Common myeloid progenitor, CD34-positive (primary cell): ENCODE measurements around the gene SLFN12L.
"Not testable (repeated sequence)": the region's sequence is repeated elsewhere in the genome, so short reads cannot be mapped to it uniquely, and the experiment has no call there.

Source experiments
- CTCF ChIA-PET: fragments of 350-600 bp; sonication (Branson Sonifier 250); formaldehyde crosslinking; loops from one replicate; lab custom pipeline; 2021; ENCODE audit warnings: antibody characterized with exemption; lab: Charles Lee
- POLR2A ChIA-PET: fragments of 350-600 bp; sonication (Branson Sonifier 250); formaldehyde crosslinking; loops from one replicate; lab custom pipeline; 2021; ENCODE audit warnings: antibody characterized with exemption; lab: Charles Lee
- DNase-seq, 3 donors: peaks; one replicate each; pipeline versions ENCODE4 v3.0.0 to v3.0.0-alpha.2; 2013
- H3K27ac ChIP-seq, 2 experiments: 1 replicate in 1 of 2; 2 replicates in 1 of 2; pipeline ENCODE4 v1.7.0; 2013; ENCODE audit warnings: inconsistent platforms in 2 of 2, low read length in 2 of 2, mild to moderate bottlenecking in 2 of 2, low read depth in 1 of 2, moderate library complexity in 1 of 2; ENCODE audit not compliant: severe bottlenecking in 2 of 2, insufficient read depth in 1 of 2, poor library complexity in 1 of 2
- H3K27me3 ChIP-seq, 5 experiments: replicated peaks in 2 of 5; 1 replicate in 3 of 5; 2 replicates in 2 of 5; pipeline versions ENCODE4 v1.6.1 to v1.7.0; 2013; ENCODE audit warnings: low read length in 4 of 5, mild to moderate bottlenecking in 2 of 5, moderate library complexity in 2 of 5, inconsistent platforms in 1 of 5; ENCODE audit not compliant: insufficient read depth in 5 of 5, control insufficient read depth in 4 of 5
- H3K36me3 ChIP-seq, 4 experiments: 1 replicate in 2 of 4; 2 replicates in 2 of 4; pipeline versions ENCODE4 v1.6.1 to v1.7.0; 2013; ENCODE audit warnings: low read length in 3 of 4, control low read depth in 1 of 4, mild to moderate bottlenecking in 1 of 4; ENCODE audit not compliant: control insufficient read depth in 4 of 4, insufficient read depth in 4 of 4
- H3K4me1 ChIP-seq, 4 experiments: 1 replicate in 3 of 4; 2 replicates in 1 of 4; pipeline versions ENCODE4 v1.6.1 to v1.7.1; 2013; ENCODE audit warnings: low read length in 3 of 4, mild to moderate bottlenecking in 3 of 4, control low read depth in 1 of 4, inconsistent platforms in 1 of 4, moderate library complexity in 1 of 4; ENCODE audit not compliant: control insufficient read depth in 4 of 4, insufficient read depth in 4 of 4; ENCODE audit errors: control extremely low read depth in 1 of 4
- H3K4me3 ChIP-seq, 7 experiments: 1 replicate in 4 of 7; 2 replicates in 3 of 7; pipeline versions ENCODE4 v1.5.1 to v1.7.0; 2013; ENCODE audit warnings: mild to moderate bottlenecking in 7 of 7, low read length in 6 of 7, moderate library complexity in 6 of 7, inconsistent platforms in 2 of 7, low read depth in 2 of 7, control low read depth in 1 of 7; ENCODE audit not compliant: insufficient read depth in 4 of 7, control insufficient read depth in 1 of 7; ENCODE audit errors: extremely low read depth in 1 of 7
- H3K9me3 ChIP-seq, 5 experiments: 1 replicate in 4 of 5; 2 replicates in 1 of 5; pipeline versions ENCODE4 v1.6.1 to v1.7.1; 2013; ENCODE audit warnings: low read length in 4 of 5, mild to moderate bottlenecking in 2 of 5, inconsistent platforms in 1 of 5, low read depth in 1 of 5, moderate library complexity in 1 of 5; ENCODE audit not compliant: control insufficient read depth in 4 of 5, insufficient read depth in 2 of 5; ENCODE audit errors: control extremely low read depth in 1 of 5
- WGBS: methylation state at CpG from one replicate; pipeline ENCODE4 v1.1.5; 2013; ENCODE audit not compliant: insufficient coverage; 5-methylcytosine and 5-hydroxymethylcytosine counted together

Gene SLFN12L

GRCh38 chr17:35479271-35479670 lies 58.2 kb downstream of the SLFN12L start:
- CTCF ChIA-PET = no interaction called here
- Histone ChIP-seq H3K4me3 (no peak overlapping the region), H3K27ac (no peak overlapping the region), H3K4me1 (no peaks in the 10 kb centered on the region), H3K9me3 (peaks cover 0 to 16% (median 6%) of the 10 kb centered on the region in 5 experiments), H3K27me3 (peaks cover 3 to 54% (median 40%) of the 10 kb centered on the region in 5 experiments), H3K36me3 (no peaks in the 10 kb centered on the region)
- POLR2A ChIA-PET = no interaction called here
- no peak for DNase-seq
- 87% methylated on average over 3 of the region's 5 CpGs for WGBS

GRCh38 chr17:35477248-35477647 lies 60.2 kb downstream of the SLFN12L start:
- DNase-seq = no peak
- no peaks in the 10 kb centered on the region for H3K4me1 ChIP-seq
- H3K36me3 ChIP-seq = no peaks in the 10 kb centered on the region
- ChIA-PET POLR2A (no interaction called here), CTCF (interaction anchor here (0.9 kb wide), 1 partner anchor 11 kb away, joined by 4 read pairs; no protein-coding TSS in a partner anchor)
- H3K9me3 ChIP-seq = peaks cover 0 to 1% (median 0%) of the 10 kb centered on the region in 5 experiments
- peaks cover 3 to 46% (median 36%) of the 10 kb centered on the region in 5 experiments for H3K27me3 ChIP-seq
- WGBS = no CpG with 5 or more reads among the region's 5 CpGs
- H3K27ac ChIP-seq = no peak overlapping the region
- no peak overlapping the region for H3K4me3 ChIP-seq

GRCh38 chr17:35476283-35476820 lies 61.1 kb downstream of the SLFN12L start:
- DNase-seq = no peak
- Histone ChIP-seq H3K4me3 (no peak overlapping the region), H3K27me3 (peaks cover 3 to 46% (median 36%) of the 10 kb centered on the region in 5 experiments), H3K4me1 (no peaks in the 10 kb centered on the region), H3K9me3 (peaks cover 0 to 1% (median 0%) of the 10 kb centered on the region in 5 experiments), H3K36me3 (no peaks in the 10 kb centered on the region), H3K27ac (no peak overlapping the region)
- ChIA-PET CTCF (interaction anchor here (0.9 to 1.0 kb wide), 2 partner anchors 15 to 23 kb away, joined by 3 read pairs; no protein-coding TSS in a partner anchor), POLR2A (no interaction called here)
- WGBS = 100% methylated on average over 1 of the region's 2 CpGs

GRCh38 chr17:35468475-35468874 lies 69.0 kb downstream of the SLFN12L start:
- no peak for DNase-seq
- CTCF ChIA-PET = no interaction called here
- no CpG with 5 or more reads among the region's 4 CpGs for WGBS
- no peaks in the 10 kb centered on the region for H3K4me1 ChIP-seq
- POLR2A ChIA-PET = interaction anchor here (0.6 kb wide), 1 partner anchor 228 kb away, joined by 3 read pairs; no protein-coding TSS in a partner anchor
- H3K27ac ChIP-seq = no peak overlapping the region
- no peak overlapping the region for H3K4me3 ChIP-seq
- no peaks in the 10 kb centered on the region for H3K9me3 ChIP-seq
- peaks cover 0 to 2% (median 0%) of the 10 kb centered on the region in 5 experiments for H3K27me3 ChIP-seq
- H3K36me3 ChIP-seq = no peaks in the 10 kb centered on the region

- CTCF ChIA-PET = no interaction called here
- H3K27me3 ChIP-seq = peaks cover 0 to 4% (median 2%) of the 10 kb centered on the region in 5 experiments
- no peak for DNase-seq
- H3K4me3 ChIP-seq = no peak overlapping the region
- H3K4me1 ChIP-seq = no peaks in the 10 kb centered on the region
- POLR2A ChIA-PET = no interaction called here
- H3K36me3 ChIP-seq = no peaks in the 10 kb centered on the region
- no peaks in the 10 kb centered on the region for H3K9me3 ChIP-seq
- no peak overlapping the region for H3K27ac ChIP-seq
- WGBS = 100% methylated on average over 3 of the region's 4 CpGs
Measured at GRCh38 chr17:35467824-35468223, 69.7 kb downstream of the SLFN12L start.

GRCh38 chr17:35460354-35460851 lies 77.1 kb downstream of the SLFN12L start:
- ChIA-PET POLR2A (interaction anchor here (0.6 kb wide), 1 partner anchor 86 kb away, joined by 3 read pairs; no protein-coding TSS in a partner anchor), CTCF (no interaction called here)
- 2% methylated on average over 35 of the region's 44 CpGs for WGBS
- peaks cover 0 to 7% (median 2%) of the 10 kb centered on the region in 5 experiments for H3K9me3 ChIP-seq
- H3K27me3 ChIP-seq = peaks cover 0 to 4% (median 2%) of the 10 kb centered on the region in 5 experiments
- H3K36me3 ChIP-seq = no peaks in the 10 kb centered on the region
- H3K4me1 ChIP-seq = peaks cover 0 to 8% (median 4%) of the 10 kb centered on the region in 4 experiments
- H3K4me3 ChIP-seq = peak overlapping the region in 4 of 7 experiments; percentile 8 to 59 (median 37)
- peak; percentile 47 to 80 (median 64) for DNase-seq
- no peak overlapping the region for H3K27ac ChIP-seq

GRCh38 chr17:35454035-35454434 lies 83.4 kb downstream of the SLFN12L start:
- H3K4me3 ChIP-seq, H3K36me3 ChIP-seq, H3K27me3 ChIP-seq, H3K27ac ChIP-seq, DNase-seq, POLR2A ChIA-PET, H3K4me1 ChIP-seq, H3K9me3 ChIP-seq: not testable (repeated sequence)
- 96% methylated on average over 5 of the region's 5 CpGs for WGBS
- CTCF ChIA-PET = interaction anchor here (1.3 kb wide), 1 partner anchor 51 kb away, joined by 3 read pairs; no protein-coding TSS in a partner anchor
